ENCODE results near the gene PRMT3. TPM values are rescaled to one million over a fixed set of nuclear protein-coding genes. Genes with fewer than 3 reads are reported as not detected.
"Not testable (repeated sequence)": the region's sequence is repeated elsewhere in the genome, so short reads cannot be mapped to it uniquely, and the experiment has no call there.

Gene PRMT3
- total RNA-seq, 4 donors from 2014 or later, result 10.5 to 42.1 (median 16.2) TPM

- no peaks in the 10 kb centered on the region for H3K36me3 ChIP-seq
- no peak overlapping the region for H3K27ac ChIP-seq
- H3K4me1 ChIP-seq, result no peaks in the 10 kb centered on the region
- peaks cover 0 to 4% (median 0%) of the 10 kb centered on the region in 4 donors for H3K9me3 ChIP-seq
- no peaks in the 10 kb centered on the region for H3K27me3 ChIP-seq
- no peak for TF ChIP-seq POLR2A (IDR thresholded peaks at IDR 0.05)
- DNase-seq, result no peak
- no peak overlapping the region for H3K4me3 ChIP-seq
Observed at GRCh38 chr11:20536784-20537183, 149.3 kb downstream of the PRMT3 start.

- Histone ChIP-seq H3K4me3 (no peak overlapping the region), H3K4me1 (no peaks in the 10 kb centered on the region), H3K27ac (no peak overlapping the region), H3K9me3 (peaks cover 0 to 4% (median 0%) of the 10 kb centered on the region in 4 donors), H3K27me3 (no peaks in the 10 kb centered on the region), H3K36me3 (no peaks in the 10 kb centered on the region)
- no peak for TF ChIP-seq POLR2A (IDR thresholded peaks at IDR 0.05)
- TF ChIP-seq, protein P1, sequence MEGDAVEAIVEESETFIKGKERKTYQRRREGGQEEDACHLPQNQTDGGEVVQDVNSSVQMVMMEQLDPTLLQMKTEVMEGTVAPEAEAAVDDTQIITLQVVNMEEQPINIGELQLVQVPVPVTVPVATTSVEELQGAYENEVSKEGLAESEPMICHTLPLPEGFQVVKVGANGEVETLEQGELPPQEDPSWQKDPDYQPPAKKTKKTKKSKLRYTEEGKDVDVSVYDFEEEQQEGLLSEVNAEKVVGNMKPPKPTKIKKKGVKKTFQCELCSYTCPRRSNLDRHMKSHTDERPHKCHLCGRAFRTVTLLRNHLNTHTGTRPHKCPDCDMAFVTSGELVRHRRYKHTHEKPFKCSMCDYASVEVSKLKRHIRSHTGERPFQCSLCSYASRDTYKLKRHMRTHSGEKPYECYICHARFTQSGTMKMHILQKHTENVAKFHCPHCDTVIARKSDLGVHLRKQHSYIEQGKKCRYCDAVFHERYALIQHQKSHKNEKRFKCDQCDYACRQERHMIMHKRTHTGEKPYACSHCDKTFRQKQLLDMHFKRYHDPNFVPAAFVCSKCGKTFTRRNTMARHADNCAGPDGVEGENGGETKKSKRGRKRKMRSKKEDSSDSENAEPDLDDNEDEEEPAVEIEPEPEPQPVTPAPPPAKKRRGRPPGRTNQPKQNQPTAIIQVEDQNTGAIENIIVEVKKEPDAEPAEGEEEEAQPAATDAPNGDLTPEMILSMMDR (IDR thresholded peaks at IDR 0.05), result no peak
- no peak for DNase-seq
Observed at GRCh38 chr11:20541503-20541902, 154.0 kb downstream of the PRMT3 start.

- H3K36me3 ChIP-seq, result no peaks in the 10 kb centered on the region
- no peak for TF ChIP-seq POLR2A (IDR thresholded peaks at IDR 0.05)
- TF ChIP-seq, protein P1 (IDR thresholded peaks at IDR 0.05), result no peak
Observed at GRCh38 chr11:20544603-20545237, 157.2 kb downstream of the PRMT3 start.

GRCh38 chr11:20547411-20547810 is 159.9 kb downstream of the PRMT3 start:
- H3K9me3 ChIP-seq, result no peaks in the 10 kb centered on the region
- H3K27me3 ChIP-seq, result no peaks in the 10 kb centered on the region
- no peaks in the 10 kb centered on the region for H3K4me1 ChIP-seq
- no peak overlapping the region for H3K27ac ChIP-seq
- TF ChIP-seq, protein P1 (IDR thresholded peaks at IDR 0.05), result no peak
- no peak for TF ChIP-seq POLR2A (IDR thresholded peaks at IDR 0.05)
- DNase-seq, result no peak
- no peaks in the 10 kb centered on the region for H3K36me3 ChIP-seq
- no peak overlapping the region for H3K4me3 ChIP-seq

More at GRCh38 chr11:20544603-20545237, 157.2 kb downstream of the PRMT3 start:
- Histone ChIP-seq H3K4me1 (no peaks in the 10 kb centered on the region), H3K9me3 (no peaks in the 10 kb centered on the region), H3K27ac (no peak overlapping the region), H3K27me3 (no peaks in the 10 kb centered on the region), H3K4me3 (no peak overlapping the region)
- no peak for DNase-seq

- no peak for DNase-seq
- Histone ChIP-seq H3K9me3 (no peaks in the 10 kb centered on the region), H3K27me3 (no peaks in the 10 kb centered on the region), H3K27ac (no peak overlapping the region), H3K4me3 (no peak overlapping the region), H3K36me3 (no peaks in the 10 kb centered on the region), H3K4me1 (no peaks in the 10 kb centered on the region)
- TF ChIP-seq, protein P1 (IDR thresholded peaks at IDR 0.05), result no peak
- TF ChIP-seq POLR2A (IDR thresholded peaks at IDR 0.05), result no peak
Observed at GRCh38 chr11:20551096-20551495, 163.6 kb downstream of the PRMT3 start.

DNA sequence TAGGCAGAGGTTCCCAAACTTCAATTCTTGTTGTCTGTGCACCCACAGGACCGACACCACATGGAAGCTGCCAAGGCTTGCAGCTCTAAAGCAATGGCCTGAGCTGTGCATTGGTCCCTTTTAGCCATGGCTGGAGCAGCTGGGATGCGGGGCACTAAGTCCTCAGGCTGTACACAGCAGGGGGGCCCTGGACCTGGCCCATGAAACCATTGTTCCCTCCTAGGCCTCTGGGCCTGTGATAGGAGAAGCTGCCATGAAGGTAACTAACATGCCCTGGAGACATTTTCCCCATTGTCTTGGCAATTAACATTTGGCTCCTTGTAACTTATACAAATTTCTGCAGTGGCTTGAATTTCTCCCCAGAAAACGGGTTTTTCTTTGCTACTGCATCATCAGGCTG is 168.3 kb downstream of the PRMT3 start:
- H3K4me1 ChIP-seq, result no peaks in the 10 kb centered on the region
- no peak for TF ChIP-seq POLR2A (IDR thresholded peaks at IDR 0.05)
- TF ChIP-seq, protein P1 (IDR thresholded peaks at IDR 0.05), result no peak
- H3K27me3 ChIP-seq, result no peaks in the 10 kb centered on the region
- H3K9me3 ChIP-seq, result no peaks in the 10 kb centered on the region
- no peak for DNase-seq
- no peaks in the 10 kb centered on the region for H3K36me3 ChIP-seq
- H3K27ac ChIP-seq, result no peak overlapping the region
- no peak overlapping the region for H3K4me3 ChIP-seq

GRCh38 chr11:20556396-20556795 is 168.9 kb downstream of the PRMT3 start:
- H3K4me1 ChIP-seq, H3K9me3 ChIP-seq, H3K27ac ChIP-seq, H3K4me3 ChIP-seq, H3K36me3 ChIP-seq, H3K27me3 ChIP-seq, DNase-seq: not testable (repeated sequence)
